Right ventricle myocardium inferior (tissue), 1 donor: Measurements from ENCODE around the gene ABHD17C. TPM values are rescaled to one million over a fixed set of nuclear protein-coding genes. Genes with fewer than 3 reads are reported as not detected.
"Not testable (repeated sequence)": the region's sequence is repeated elsewhere in the genome, so short reads cannot be mapped to it uniquely, and the experiment has no call there.

Source experiments
- ATAC-seq: fragments of 200-7000 bp; cut with Tn5 transposase; one replicate; pipeline ENCODE4 v1.9.1; 2020; ENCODE audit warnings: mild to moderate bottlenecking, moderate library complexity
- DNase-seq: peaks from one replicate; pipeline ENCODE4 v3.0.0; 2021; ENCODE audit errors: missing footprints
- intact Hi-C: fragments of 100-400 bp; cut with DNase I; formaldehyde crosslinking; loops from one replicate; pipeline ENCODE4 v1.11.0; 2022
- total RNA-seq: library from RNA; stranded (reverse); fragmentation: NEBNext Ultra II Directional; extraction: Animal tissue kit (Norgen Biotek cat#: 25700); gene quantifications from one replicate; pipeline ENCODE4 v1.2.1, GENCODE V29; 2021
- donor health status: DM: no; HTN: yes; CAD: no; lungs with severe emphysema.

The ABHD17C gene
- total RNA-seq, 1 donor from 2014 or later = 7.5 TPM

DNA sequence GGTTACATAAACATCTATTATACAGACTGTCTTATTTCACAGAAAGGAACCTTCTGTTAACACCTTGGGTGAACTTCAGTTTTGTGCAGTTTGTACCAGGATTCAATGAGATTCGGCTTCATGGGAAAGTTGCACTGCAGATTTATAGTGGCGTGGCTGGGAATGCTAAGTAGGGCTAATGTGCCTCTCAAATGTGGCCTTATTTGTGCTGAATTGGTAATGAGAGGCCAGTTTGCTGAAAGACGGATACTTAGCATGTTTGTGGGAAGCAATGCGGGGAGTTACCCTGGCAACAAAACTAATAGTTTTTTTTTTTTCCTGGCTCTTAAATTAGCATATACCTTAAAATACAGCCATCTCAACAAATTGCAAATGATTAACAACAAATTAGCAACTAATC is 55.5 kb downstream of the ABHD17C start:
- DNase-seq = no peak
- ATAC-seq = no peak
- intact Hi-C loops = no loop called here

DNA sequence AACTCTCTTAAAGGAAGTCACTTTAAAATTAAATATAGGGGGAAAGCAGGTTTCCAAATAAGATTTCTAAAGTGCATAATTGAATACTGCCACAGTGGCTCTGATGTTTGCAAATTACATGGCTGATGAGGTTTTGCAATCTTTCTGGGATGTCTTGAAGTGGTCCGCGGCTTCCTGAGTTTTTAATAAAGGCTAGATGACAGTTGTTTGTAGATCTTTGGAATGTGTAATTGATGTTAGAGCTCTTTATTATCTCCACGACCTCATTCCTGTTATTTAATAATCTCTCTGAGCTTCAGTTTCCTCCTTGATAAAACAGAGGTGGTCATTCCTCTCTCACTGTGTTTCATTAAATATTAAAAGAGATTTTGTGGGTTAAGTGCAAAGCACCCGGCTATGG is 57.1 kb downstream of the ABHD17C start:
- ATAC-seq (no peak), DNase-seq (no peak)
- intact Hi-C loops = no loop called here

DNA sequence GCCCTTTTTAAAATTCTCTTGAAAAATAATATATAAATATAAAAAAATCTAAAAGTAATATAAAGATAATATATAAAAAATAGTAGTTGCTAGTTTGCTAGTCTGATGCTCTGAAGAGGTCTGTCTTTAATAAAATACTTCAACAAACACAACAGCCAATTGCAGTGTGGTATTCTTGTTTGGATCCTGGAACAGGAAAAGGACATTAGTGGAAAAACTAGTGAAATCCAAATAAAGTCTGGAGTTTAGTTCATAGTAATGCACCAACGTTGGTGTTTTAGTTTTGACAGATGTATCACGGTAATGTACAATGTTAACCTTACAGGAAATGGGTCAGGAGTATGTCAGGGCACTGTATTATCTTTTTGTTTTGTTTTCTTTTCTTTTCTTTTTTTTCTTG is 58.1 kb downstream of the ABHD17C start:
- ATAC-seq (no peak), DNase-seq (no peak)
- intact Hi-C loops = no loop called here

DNA sequence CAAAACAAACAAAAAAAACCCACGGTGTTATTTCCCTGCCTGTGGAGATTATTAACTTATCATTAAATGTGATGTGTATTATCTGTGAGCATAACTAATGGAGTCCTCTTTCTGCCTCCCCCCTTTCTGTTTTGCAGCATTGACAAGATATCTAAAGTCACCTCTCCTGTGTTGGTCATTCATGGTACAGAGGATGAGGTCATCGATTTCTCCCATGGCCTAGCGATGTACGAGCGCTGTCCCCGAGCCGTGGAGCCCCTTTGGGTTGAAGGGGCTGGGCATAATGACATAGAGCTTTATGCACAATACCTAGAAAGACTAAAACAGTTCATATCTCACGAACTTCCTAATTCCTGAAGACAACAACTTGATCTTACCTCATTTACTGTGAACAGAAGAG is 58.9 kb downstream of the ABHD17C start:
- intact Hi-C loops = no loop called here
- no peak for ATAC-seq
- no peak for DNase-seq

DNA sequence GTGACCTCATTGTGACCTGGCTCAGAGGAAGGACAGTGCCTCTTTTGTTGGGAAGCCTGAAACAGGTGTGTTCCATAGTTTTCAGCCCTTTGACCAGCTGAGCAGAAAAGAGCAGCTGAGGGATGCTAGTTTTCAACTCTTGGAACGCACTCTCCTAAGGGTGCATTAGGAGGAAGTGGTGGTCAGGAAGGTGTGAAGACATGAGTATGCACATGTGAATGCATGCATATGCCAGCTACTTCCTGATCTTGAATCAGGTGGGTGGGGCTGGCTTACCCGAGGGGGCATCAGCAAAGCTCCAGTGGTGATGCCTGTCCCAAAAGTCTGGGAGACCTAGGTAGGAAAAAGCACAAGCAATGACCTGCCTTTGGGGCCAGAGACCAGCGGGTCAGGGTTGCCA is 60.8 kb downstream of the ABHD17C start:
- ATAC-seq (no peak), DNase-seq (no peak)
- intact Hi-C loops = no loop called here

DNA sequence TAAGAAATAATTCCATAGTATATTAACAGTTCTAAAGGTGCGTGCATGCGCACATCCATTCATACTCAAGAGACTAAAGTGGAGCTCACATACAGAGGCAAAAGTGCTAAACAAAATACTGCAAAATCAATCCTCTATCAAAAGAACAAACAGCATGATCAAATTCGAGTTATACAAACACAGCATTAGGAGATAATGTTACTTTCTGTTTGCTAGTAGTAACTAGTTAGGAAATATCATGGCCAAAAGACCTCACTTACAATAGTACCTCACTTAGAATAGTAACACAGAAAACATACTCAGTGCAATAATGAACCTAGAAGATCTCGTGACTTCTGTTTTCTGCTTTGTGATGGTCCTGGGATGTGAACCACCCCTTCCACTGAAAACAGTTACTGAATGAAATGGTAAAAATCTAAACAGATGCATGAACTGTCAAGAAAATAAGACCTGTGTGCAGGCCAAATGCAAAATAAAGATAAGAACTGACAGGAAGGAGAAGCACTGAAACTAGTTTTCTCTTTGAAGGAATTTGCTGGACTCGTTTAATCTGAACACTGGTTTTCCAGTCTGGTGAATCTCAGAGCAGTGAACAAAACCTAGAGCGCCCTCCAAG is 63.1 kb downstream of the ABHD17C start:
- DNase-seq = no peak
- intact Hi-C loops = no loop called here
- no peak for ATAC-seq

DNA sequence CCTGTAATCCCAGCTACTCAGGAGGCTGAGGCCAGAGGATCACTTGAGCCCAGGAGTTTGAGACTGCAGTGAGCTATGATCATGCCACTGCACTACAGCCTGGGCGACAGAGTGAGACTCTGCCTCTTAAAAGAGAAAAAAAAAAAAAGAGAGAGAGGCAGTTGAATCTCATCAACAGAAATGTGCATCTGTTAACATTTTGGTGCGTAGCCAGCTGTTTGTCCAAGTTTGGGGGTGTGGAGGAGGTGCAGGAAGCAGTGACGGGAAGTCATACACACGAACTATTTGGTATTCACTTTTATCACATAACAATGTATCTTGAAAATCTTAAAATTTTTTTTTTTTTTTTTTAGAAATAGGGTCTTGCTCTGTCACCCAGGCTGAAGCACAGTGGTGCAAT is 65.8 kb downstream of the ABHD17C start:
- DNase-seq = no peak
- no peak for ATAC-seq
- intact Hi-C loops = no loop called here

DNA sequence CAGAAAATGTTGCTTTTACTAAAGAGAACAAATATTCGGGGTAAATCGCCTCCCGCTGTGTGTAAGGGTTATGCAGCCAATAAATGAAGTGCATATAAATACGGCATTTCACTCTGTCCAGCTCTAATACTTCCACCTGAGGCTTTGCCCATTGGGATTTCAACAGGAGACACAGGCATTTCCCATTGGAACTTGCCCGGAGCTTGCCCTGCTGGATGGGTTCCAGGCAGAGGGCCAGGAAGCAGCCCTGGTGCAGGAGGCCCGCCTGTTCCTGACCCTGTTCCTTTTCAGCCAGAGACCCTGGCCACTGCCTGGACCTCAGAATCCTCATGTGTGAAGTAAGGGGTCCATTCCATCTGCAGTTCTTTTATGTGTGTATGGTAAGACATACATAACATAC is 66.6 kb downstream of the ABHD17C start:
- no peak for ATAC-seq
- intact Hi-C loops = no loop called here
- DNase-seq = no peak

DNA sequence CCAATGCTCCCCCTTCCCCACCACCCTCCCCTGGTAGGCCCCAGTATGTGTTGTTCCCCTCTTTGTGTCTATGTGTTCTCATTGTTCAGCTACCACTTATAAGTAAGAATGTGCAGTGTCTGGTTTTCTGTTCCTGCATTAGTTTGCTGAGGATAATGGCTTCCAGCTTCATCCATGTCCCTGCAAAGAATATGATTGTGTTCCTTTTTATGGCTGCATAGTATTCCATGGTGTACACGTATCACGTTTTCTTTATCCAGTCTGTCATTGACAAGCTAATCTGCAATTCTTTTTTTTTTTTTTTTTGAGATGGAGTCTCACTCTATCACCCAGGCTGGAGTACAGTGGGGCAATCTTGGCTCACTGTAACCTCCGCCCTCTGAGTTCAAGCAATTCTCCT is 68.1 kb downstream of the ABHD17C start:
- ATAC-seq, intact Hi-C loops, DNase-seq: not testable (repeated sequence)

DNA sequence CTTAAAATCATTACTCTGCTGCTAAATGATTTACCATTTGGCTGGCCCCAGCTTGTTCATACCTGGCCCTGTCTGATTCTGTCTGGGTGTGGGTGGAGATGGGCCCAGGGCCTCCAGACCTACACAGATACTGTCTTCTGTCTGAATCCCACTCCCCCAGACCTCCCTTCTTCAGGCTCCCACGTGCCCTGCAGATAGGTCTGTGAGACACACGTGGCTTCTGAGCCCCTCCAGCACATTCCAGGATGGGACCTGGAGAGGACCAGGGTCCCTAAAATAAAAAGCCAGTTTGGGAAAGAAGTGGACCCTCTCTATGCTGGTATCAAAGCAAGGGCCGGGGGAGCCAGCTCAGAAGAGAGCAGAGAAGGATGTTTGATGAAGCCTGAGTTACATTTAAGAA is 69.4 kb downstream of the ABHD17C start:
- intact Hi-C loops = no loop called here
- no peak for ATAC-seq
- DNase-seq = no peak

DNA sequence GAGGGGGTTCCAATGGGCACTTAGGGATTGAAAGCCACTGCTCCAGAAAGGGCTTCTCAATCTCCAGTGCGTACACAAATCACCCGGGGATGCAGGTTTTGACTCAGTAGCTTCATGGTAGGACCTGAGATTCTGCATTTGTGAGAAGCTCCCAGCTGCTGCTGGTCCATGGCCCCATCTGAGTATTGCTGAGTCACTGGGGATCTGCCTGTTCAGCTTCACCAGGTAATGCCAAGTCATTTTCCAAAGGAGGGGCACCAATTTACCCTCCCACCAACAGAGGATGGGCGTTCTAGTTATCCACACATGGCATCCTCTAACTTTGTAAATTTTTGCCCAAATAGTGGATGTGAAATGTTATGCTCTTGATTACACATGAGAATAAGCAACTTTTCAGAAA is 71.2 kb downstream of the ABHD17C start:
- no peak for DNase-seq
- intact Hi-C loops = no loop called here
- ATAC-seq = no peak

DNA sequence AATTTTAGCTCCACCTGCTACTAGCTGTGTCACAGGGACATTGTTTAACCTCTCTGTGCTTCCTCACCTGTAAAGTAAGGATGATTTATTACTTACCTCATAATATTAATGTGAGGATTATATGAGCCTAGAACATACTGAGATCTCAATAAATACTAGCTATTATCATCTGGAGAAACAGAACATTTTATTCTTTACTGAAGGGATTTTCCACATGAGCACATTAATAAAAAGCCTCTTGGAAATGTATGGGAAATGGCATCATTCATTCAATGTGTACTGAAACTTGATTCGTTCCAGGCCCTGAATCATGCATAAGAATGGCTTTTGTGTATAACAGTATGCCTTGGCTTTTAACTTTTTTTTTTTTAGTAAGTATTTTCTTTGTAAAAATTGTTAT is 73.0 kb downstream of the ABHD17C start:
- intact Hi-C loops = no loop called here
- no peak for DNase-seq
- no peak for ATAC-seq

DNA sequence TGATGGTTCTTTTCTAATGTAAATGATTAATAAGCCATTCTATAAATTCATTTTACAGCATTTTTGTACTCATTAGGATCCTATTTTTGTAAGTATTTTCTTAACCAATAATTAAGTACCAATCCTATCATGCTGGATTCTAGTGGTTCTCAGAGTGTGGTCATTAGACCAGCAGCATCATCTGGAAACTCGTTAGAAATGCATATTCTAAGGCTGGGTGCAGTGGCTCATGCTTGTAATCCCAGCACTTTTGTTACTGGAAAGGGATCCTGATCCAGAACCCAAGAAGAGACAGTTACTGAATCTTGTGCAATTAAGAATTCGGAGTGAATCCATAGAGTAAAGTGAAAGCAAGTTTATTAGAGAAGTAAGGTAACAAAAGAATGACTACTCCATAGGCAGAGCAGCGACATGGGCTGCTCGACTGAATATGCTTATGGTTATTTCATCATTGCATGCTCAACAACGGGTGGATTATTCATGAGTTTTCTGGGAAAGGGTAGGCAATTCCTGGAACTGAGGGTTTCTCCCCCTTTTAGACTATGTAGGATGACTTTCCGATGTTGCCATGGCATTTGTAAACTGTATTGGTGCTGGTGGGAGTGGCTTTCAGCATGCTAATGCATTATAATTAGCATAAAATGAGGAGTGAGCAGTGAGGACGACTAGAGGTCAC is 74.2 kb downstream of the ABHD17C start:
- no peak for DNase-seq
- intact Hi-C loops = no loop called here
- no peak for ATAC-seq

DNA sequence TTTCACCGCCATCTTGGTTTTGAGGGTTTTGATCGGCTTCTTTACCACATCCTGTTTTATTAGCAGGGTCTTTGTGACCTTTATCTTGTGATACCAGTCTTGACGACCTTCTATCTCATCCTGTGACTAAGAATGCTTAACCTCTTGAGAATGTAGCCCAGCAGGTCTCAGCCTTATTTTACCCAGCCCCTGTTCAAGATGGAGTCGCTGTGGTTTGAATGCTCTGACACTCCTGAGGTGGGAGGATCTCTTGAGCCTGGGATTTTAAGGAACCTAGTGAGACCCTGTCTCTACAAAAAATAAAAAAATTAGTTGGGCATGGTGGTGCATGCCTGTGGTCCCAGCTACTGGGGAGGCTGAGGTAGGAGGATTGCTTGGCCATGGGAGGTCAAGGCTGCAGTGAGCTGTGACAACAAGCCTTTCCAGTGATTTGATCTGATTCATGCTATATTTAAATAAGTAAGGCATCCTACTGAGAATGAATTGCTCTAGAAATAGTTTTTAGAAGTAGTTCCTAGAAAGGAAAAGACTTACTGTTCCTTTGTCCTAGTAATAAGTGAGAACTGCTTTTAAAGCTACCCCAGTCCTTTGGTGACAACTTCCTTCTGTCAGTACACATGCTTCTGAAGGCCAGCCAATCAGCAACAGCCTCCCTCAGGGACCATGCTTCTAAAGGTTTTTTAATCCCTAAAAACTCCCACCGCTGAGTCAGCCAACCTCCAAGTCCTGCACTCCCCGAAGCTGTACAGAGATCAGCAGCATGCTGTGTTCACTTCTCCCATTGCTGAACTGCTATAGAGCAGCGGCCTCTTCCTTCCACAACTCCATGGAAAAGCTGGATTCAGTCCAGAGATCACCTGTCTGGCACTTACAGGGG is 75.0 kb downstream of the ABHD17C start:
- ATAC-seq = no peak
- intact Hi-C loops = no loop called here
- no peak for DNase-seq

DNA sequence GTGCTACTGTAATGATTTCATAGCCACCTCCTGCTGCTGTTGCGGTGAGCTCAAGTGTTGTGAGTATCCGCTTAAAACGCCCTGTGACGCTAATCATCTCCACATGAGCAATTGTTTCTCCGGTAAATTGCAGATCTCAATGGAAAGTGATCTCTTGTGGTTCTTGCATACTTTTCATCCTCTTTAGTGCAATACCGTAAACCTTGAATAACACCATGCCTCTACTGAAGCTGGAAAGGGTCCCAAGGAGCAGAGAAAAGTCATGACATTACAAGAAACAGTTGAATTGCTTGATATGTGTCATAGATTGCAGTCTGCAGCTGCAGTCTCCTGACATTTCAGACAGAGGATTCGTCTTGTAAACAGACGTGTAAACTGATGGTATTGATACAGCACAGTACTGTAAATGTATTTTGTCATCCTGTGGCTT is 78.0 kb downstream of the ABHD17C start:
- intact Hi-C loops = no loop called here

DNA sequence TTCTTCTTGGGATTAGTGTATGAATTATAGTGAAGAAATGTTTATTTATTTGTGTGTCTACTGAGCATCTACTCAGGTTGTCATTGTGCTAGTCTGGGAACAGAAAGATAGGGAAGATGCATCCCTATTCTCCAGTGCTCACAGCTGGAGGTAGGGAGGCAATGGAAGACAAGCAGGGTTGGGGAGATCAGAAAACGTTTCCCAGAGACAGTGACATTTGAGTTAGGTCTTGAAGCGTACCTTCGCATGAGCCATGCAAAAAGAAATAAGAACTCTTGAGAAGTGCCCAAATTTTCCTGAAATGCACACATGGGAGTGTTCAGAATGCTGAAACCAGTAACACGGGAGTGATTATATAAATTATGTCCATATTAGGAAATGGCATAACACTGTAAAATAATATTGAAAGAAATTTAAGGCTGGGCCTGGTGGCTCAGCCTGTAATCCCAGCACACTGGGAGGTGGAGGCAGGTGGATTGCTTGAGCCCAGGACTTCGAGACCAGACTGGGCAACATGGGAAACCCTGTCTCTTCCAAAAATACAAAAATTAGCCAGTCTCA is 78.8 kb downstream of the ABHD17C start:
- DNase-seq (no peak), ATAC-seq (no peak)
- intact Hi-C loops = no loop called here

More for the DNA sequence above, 78.0 kb downstream of the ABHD17C start:
- DNase-seq (no peak), ATAC-seq (no peak)

DNA sequence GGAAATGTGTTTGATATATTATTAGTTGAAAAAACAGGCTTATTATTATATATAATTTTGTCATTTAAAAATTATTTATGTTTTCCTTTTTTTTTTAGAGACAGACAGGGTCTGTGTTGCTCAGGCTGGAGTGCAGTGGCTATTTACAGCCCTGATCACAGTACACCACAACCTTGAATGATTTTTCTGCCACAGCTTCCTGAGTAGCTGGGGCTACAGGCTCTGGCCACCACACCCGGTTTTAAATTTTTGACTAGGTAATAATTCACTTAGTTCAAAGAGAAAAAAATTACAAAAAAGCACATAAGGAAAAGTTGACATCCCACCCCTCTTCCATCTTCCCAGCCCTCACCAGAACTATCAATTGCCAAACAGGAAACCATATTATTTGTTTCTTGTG is 79.4 kb downstream of the ABHD17C start:
- ATAC-seq (no peak), DNase-seq (no peak)
- intact Hi-C loops = no loop called here

DNA sequence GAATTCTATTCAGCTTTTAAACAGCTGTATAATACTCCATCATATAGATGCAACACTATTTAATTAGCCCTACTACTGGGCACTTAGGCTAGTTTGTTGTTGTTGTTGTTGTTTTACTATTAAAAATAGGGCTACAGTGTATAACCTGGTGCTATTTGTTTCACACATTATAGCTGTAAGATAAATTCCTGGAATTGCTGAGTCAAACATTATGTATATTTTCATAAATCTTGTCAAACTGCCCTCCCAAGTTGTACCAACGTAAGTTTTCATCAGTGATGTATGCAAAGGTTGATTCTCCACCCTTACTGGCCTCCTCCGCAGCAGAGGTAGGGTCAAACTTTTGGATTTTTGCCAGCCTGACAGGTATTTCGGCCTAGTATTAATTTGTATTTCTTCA is 80.2 kb downstream of the ABHD17C start:
- intact Hi-C loops = loop anchor here (5.0 kb wide), 1 partner anchor 138 kb away; no protein-coding TSS in a partner anchor
- DNase-seq = no peak
- no peak for ATAC-seq

DNA sequence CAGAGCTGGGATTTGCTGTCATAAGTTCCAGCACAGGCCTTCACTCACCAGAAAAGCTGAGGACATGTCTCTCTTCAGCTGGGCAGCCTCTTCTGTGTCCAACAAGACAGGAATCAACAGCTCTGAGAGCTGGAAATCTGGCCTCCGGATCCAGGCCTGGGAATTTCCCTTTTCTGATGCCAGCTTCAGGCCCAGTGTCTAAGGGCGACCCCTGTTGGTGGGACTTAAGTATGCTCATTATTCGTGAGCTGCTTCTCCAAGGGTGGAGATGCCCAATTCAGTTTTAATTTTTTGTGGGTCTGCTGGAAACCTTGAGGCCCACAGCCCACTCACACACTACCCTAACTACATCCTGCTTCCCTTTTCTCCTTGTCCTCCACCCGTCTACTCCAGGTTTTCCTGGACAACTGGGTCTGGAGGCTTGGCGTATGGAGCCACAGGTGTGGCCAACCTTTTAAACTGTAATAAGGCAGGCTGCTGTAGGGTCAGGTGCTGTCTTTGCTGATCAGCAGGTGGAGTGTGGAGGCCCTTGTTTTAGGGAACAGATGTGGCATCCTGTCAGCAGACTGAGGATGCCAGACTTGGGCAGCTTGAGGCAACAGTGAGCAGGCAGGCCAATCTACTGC is 81.4 kb downstream of the ABHD17C start:
- ATAC-seq = peak; percentile 53
- intact Hi-C loops = loop anchor here (1.0 to 5.0 kb wide), 3 partner anchors 139 to 209 kb away; no protein-coding TSS in a partner anchor
- DNase-seq = no peak
